Measurements from ENCODE around the gene TIMM44.

- TF ChIP-seq POLR2A (IDR thresholded peaks at IDR 0.05) (no peak), CTCF (IDR thresholded peaks at IDR 0.05 in 8 of 11, conservative IDR thresholded peaks at IDR 0.05 in 3 of 11) (peak; percentile 42 to 75 (median 60)), POLR2AphosphoS5 (IDR thresholded peaks at IDR 0.05) (no peak)
These were observed 27.4 kb upstream of the TIMM44 start for GRCh38 chr19:7970716-7971448.
